Measurements from ENCODE around the gene MYMK.

The MYMK gene

GRCh38 chr9:133515615-133516255 lies 9.0 kb downstream of the MYMK start:
- Mint-ChIP-seq H3K27me3 (ENCODE audit: low read depth) (no peaks in the 10 kb centered on the region), H3K27ac (peak overlapping the region; percentile 55 to 93 (median 93)), H3K4me1 (peaks cover 40% of the 10 kb centered on the region), H3K4me3 (peak overlapping the region in 1 of 3 experiments; percentile 40), H3K9me3 (no peaks in the 10 kb centered on the region), H3K36me3 (ENCODE audit: low read depth) (no peaks in the 10 kb centered on the region)
- TF ChIP-seq CTCF (IDR thresholded peaks at IDR 0.05; ENCODE audit: unreplicated experiment in 3 of 3) = no peak

GRCh38 chr9:133515240-133515610 lies 9.5 kb downstream of the MYMK start:
- Mint-ChIP-seq H3K4me1 (peaks cover 44% of the 10 kb centered on the region), H3K27me3 (ENCODE audit: low read depth) (no peaks in the 10 kb centered on the region), H3K36me3 (ENCODE audit: low read depth) (no peaks in the 10 kb centered on the region), H3K9me3 (no peaks in the 10 kb centered on the region), H3K4me3 (no peak overlapping the region), H3K27ac (peak overlapping the region in 1 of 3 experiments; percentile 60)
- no peak for TF ChIP-seq CTCF (IDR thresholded peaks at IDR 0.05; ENCODE audit: unreplicated experiment in 3 of 3)

- Mint-ChIP-seq H3K36me3 (ENCODE audit: low read depth) (no peaks in the 10 kb centered on the region), H3K27ac (peak overlapping the region in 1 of 3 experiments; percentile 60), H3K27me3 (ENCODE audit: low read depth) (no peaks in the 10 kb centered on the region), H3K4me1 (peaks cover 45% of the 10 kb centered on the region), H3K4me3 (no peak overlapping the region), H3K9me3 (no peaks in the 10 kb centered on the region)
- no peak for TF ChIP-seq CTCF (IDR thresholded peaks at IDR 0.05; ENCODE audit: unreplicated experiment in 3 of 3)
These were observed 10.1 kb downstream of the MYMK start for GRCh38 chr9:133514460-133515239.

GRCh38 chr9:133513214-133514100 lies 11.3 kb downstream of the MYMK start:
- Mint-ChIP-seq H3K4me3 (no peak overlapping the region), H3K36me3 (ENCODE audit: low read depth) (no peaks in the 10 kb centered on the region), H3K27ac (peak overlapping the region in 2 of 3 experiments; percentile 59 to 88), H3K27me3 (ENCODE audit: low read depth) (no peaks in the 10 kb centered on the region), H3K9me3 (no peaks in the 10 kb centered on the region), H3K4me1 (peaks cover 48% of the 10 kb centered on the region)
- TF ChIP-seq CTCF (IDR thresholded peaks at IDR 0.05; ENCODE audit: unreplicated experiment in 3 of 3) = no peak

- H3K4me3 Mint-ChIP-seq = no peak overlapping the region
- no peak for TF ChIP-seq CTCF (IDR thresholded peaks at IDR 0.05; ENCODE audit: unreplicated experiment in 3 of 3)
- no peaks in the 10 kb centered on the region for H3K36me3 Mint-ChIP-seq (ENCODE audit: low read depth)
- peaks cover 44% of the 10 kb centered on the region for H3K4me1 Mint-ChIP-seq
- H3K9me3 Mint-ChIP-seq = no peaks in the 10 kb centered on the region
- no peak overlapping the region for H3K27ac Mint-ChIP-seq
- no peaks in the 10 kb centered on the region for H3K27me3 Mint-ChIP-seq (ENCODE audit: low read depth)
These were observed 12.2 kb downstream of the MYMK start for GRCh38 chr9:133512253-133513213.

All from nephron (organoid).